ENCODE measurements around the gene ACSF3. TPM values are rescaled to one million over a fixed set of nuclear protein-coding genes. Genes with fewer than 3 reads are reported as not detected.
"Not testable (repeated sequence)": the region's sequence is repeated elsewhere in the genome, so short reads cannot be mapped to it uniquely, and the experiment has no call there.

ACSF3 gene
- polyA plus RNA-seq, 12 donors = 12.6 to 31.8 (median 15.3) TPM; not detected in 1

DNA sequence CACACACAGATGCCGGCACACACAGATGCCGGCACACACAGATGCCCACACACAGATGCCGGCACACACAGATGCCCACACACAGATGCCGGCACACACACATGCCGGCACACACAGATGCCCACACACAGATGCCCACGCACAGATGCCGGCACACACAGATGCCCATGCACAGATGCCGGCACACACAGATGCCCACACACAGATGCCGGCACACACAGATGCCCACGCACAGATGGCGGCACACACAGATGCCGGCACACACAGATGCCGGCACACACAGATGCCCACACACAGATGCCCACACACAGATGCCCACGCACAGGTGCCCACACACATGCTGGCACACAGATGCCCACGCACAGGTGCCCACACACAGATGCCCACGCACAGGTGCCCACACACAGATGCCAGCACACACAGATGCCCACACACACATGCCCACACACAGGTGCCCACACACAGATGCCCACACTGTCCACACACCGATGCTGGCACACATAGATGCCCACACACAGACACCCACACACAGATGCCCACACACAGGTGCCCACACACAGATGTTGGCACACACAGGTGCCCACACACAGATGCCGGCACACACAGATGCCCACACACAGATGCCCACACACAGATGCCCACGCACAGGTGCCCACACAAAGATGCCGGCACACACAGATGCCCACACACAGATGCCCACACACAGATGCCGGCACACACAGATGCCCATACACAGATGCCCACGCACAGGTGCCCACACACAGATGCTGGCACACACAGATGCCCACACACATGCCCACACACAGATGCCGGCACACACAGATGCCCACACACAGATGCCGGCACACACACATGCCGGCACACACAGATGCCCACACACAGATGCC lies 95.1 kb downstream of the ACSF3 start:
- DNase-seq = not testable (repeated sequence)

DNA sequence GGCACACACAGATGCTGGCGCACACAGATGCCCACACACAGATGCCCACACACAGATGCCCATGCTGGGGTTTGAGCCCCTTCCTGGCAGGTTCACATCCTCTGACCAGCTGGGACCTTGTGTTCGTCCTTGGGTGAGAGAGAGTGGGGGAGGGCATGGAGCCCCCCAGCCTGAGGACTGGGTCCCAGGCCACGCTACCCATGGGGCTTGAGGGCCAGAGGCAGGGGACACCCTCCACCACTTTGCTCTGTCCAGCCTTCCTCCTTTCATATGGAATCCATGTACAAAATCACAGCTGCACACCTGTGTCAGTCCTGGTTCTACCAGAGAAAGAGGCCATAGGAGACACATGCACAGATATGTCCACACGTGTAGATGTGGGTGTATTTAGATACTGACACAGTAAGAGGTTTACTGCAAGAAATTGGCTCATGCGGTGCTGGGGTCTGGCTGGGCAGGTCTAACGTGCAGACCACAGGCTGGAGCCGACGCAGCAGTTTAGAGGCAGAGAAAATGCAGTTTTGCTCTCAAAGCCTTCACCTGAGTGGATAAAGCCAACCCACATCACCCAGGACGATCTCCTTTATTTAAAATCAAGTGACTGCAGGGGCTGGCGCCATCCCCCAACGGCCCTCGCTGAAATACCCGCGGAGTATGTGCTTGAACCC lies 95.8 kb downstream of the ACSF3 start:
- DNase-seq = no peak

DNA sequence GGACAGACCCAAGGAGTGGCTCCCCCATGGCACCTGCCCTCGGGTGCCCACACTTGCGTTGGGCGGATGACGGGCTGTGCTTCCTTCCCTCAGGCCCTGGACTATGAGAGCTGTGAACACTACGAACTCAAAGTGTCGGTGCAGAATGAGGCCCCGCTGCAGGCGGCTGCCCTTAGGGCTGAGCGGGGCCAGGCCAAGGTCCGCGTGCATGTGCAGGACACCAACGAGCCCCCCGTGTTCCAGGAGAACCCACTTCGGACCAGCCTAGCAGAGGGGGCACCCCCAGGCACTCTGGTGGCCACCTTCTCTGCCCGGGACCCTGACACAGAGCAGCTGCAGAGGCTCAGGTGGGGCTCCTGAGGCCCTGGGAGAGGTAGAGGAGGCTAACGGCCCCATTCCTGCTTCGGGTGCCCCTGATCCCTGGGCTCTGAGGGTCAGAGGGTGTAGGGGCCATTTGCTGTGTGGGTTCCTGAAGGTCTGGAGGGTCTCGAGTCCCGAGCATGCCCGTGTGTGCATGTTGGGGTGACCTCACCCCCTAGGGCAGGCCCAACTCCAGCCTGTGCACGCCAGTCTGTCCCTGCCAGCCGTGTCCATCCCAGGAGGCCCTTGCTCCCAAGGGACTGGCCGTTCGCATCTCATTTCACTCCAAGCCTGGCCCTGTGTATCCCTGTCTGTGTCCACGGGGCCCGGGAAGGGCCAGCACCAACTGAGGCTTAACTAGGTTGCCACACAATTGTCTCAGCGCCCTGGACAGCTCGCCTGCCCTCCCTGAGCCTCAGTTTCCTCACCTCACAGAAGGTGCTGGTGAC lies 96.7 kb downstream of the ACSF3 start:
- DNase-seq = no peak

DNA sequence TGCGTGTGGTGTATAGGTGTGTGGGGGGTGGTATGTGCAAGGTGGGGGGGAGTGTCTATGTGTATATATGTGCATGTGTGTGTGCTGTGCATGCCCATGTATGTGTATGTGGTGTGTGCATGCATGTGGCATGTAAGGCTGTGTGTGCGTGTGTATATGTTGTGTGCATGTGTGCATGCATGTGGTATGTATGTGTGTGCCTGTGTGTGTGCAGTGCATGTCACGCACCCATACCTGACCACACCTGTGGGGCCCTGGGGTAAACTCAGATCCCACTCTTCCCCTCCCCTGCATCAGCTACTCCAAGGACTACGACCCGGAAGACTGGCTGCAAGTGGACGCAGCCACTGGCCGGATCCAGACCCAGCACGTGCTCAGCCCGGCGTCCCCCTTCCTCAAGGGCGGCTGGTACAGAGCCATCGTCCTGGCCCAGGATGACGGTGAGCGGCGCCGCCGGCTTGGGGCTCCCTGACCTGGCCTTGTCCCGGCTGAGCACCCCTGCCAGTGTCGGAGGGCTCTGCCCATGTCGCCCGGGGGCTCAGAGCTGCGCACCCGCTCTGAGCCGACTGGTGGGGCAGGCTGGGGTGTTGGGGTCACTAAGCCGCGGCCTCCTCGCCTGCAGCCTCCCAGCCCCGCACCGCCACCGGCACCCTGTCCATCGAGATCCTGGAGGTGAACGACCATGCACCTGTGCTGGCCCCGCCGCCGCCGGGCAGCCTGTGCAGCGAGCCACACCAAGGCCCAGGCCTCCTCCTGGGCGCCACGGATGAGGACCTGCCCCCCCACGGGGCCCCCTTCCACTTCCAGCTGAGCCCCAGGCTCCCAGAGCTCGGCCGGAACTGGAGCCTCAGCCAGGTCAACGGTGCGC lies 97.6 kb downstream of the ACSF3 start:
- no peak for DNase-seq

DNA sequence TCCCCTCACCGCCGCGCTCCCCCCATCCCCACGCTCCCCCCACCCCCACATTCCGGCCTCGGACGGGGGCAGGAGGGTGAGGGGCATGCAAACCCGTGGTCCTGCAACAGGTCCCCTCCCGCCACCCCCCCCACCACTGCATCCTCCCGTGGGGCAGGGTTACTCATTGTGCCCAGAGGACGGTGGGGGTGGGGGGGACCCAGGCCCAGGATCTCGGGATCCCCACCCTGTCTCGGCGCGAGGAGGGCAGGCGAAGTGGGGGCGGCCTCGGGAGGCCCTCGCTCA lies 98.2 kb downstream of the ACSF3 start:
- DNase-seq = no peak

DNA sequence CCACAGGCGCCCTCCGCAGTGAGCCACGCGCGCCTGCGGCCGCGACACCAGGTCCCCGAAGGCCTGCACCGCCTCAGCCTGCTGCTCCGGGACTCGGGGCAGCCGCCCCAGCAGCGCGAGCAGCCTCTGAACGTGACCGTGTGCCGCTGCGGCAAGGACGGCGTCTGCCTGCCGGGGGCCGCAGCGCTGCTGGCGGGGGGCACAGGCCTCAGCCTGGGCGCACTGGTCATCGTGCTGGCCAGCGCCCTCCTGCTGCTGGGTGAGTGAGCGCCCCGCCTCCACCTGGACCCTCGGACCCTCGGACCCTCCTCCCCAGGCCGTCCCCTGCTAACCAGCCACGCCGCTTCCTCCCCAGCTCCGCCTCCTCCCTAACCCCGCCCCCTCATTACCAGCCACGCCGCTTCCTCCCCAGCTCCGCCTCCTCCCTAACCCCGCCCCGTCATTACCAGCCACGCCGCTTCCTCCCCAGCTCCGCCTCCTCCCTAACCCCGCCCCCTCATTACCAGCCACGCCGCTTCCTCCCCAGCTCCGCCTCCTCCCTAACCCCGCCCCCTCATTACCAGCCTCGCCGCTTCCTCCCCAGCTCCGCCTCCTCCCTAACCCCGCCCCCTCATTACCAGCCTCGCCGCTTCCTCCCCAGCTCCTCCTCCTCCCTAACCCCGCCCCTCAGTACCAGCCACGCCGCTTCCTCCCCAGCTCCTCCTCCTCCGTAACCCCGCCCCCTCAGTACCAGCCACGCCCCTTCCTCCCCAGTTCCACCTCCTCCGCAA lies 98.7 kb downstream of the ACSF3 start:
- DNase-seq = not testable (repeated sequence)

DNA sequence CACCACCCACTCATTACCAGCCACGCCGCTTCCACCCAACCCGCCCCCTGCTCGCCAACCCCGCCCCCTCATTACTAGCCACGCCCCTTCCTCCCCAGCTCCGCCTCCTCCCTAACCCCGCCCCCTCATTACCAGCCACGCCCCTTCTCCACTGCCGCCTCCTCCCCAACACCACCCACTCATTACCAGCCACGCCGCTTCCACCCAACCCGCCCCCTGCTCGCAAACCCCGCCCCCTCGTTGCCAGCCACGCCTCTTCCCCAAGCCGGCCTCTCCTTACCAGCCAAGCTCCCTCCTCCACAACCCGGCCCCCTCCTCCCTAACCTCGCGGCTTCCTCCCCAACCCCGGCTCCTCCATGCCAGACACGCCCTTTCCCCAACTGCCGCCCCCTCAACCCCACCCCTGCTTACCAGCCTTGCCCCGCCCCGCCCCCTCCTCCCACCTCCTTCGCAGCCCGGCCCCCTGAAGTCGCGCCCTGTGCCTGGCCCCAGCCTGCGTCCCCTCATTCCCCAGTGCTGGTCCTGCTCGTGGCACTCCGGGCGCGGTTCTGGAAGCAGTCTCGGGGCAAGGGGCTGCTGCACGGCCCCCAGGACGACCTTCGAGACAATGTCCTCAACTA lies 99.4 kb downstream of the ACSF3 start:
- no peak for DNase-seq

DNA sequence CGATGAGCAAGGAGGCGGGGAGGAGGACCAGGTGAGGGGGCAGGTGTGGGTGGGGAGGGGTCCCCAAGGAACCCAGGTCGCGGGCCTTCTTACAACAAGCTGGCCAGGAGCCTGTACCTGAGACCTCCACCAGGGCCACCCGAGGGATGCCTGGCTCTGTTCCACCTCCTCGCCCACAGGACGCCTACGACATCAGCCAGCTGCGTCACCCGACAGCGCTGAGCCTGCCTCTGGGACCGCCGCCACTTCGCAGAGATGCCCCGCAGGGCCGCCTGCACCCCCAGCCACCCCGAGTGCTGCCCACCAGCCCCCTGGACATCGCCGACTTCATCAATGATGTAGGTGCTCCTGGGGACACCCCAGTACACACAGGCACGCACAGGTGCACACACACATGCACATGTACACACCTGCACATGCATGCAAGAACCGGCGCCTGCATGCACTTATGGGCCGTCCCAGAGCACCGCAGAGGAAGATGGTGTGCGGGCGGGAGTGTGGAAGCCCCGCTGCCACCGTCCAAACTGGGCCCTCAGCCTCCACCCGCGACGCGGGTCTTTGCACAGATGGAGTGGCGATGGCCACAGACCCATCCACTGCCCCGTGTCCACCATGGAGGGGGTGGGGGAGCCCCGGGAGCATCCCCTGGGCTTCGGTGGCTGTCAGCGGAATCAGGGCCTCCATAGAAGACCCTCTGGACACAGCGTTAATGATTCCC lies 100.1 kb downstream of the ACSF3 start:
- no peak for DNase-seq

DNA sequence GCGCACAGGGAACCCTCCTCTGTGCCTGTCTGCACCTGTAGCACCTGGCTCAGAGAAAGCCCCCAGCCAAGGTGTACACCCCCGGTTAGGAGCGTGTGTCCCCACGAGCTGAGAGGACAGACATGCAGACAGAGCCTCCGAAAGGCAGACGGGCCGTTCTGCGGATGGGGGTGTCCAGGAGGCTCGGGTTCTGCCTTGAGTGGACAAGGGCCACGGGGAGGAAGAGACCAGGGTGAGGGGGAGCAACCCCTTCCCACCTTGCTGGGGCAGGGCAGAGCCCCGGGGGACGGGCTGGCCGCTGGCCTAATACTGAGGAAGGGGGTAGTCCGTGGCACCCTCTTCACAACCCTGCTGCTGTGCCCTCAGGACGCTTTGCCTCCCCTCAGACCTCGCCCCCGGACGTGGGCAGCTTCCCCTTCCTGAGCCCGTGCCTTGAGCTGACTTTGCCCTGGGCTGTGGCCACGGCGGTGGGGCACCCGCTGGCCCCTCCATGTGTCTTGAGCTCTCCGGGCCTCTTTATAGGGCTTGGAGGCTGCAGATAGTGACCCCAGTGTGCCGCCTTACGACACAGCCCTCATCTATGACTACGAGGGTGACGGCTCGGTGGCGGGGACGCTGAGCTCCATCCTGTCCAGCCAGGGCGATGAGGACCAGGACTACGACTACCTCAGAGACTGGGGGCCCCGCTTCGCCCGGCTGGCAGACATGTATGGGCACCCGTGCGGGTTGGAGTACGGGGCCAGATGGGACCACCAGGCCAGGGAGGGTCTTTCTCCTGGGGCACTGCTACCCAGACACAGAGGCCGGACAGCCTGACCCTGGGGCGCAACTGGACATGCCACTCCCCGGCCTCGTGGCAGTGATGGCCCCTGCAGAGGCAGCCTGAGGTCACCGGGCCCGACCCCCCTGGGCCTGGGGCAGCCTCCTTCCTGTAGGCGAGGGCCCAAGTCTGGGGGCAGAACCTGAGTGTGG lies 101.0 kb downstream of the ACSF3 start:
- no peak for DNase-seq

DNA sequence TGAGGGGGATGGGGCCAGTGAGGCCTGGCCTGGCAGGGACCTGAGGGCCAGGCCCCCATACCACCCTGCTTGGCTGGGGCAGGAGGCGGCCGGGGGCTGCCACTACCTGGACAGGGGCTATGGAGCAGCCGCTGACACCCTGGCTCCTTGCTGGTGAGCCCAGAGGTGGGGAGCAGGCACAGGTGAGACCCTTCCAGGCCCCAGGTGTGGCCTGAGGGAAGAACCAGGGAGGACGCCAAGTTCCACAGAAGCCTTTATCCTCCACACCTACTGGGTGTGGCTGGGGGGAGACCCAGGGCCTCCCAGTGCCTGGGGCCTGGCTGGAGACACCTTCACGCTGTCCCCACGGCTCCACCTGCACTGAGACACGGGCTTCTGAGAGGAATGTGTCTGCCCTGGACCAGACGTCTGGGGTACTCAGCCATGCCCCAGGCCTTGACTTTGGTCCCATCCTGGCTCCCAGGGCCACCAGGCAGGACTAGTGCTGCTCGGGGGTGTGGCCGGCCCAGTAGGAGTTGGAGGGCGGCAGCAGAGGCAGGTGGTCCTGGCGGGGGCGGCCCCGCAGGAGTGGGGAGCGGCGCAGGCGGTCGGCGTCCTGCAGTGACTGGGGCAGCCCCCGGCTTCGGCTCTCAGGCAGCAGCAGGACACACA lies 102.0 kb downstream of the ACSF3 start:
- DNase-seq = no peak

DNA sequence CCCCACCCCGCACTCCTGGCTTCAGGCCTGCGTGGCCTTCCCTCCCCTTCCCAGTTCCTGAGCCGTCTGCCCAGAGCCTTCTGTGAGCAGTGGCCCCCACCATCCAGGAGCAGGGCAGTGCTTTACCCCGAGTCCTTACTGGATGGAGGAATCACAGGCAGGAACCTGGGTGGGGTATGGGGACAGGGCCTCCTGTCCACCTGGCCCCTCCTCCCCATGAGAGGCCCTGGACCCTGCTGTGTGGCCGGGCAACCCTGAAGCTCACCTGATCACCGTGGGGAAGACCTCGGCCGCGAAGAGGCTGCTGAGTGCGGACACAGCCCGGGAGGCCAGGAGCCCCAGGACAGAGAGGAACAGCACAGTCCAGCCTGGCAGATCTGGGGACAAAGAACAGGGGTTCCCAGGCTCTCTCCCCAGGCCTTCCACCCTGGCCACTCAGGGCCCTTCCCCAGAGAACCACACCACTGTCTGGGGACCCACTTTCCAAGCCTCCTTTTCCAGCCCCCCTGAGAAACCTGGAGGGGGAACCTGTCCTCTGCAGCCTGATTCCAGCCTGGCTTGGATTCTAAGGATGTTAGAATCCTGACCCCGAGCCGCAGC lies 103.5 kb downstream of the ACSF3 start:
- no peak for DNase-seq

DNA sequence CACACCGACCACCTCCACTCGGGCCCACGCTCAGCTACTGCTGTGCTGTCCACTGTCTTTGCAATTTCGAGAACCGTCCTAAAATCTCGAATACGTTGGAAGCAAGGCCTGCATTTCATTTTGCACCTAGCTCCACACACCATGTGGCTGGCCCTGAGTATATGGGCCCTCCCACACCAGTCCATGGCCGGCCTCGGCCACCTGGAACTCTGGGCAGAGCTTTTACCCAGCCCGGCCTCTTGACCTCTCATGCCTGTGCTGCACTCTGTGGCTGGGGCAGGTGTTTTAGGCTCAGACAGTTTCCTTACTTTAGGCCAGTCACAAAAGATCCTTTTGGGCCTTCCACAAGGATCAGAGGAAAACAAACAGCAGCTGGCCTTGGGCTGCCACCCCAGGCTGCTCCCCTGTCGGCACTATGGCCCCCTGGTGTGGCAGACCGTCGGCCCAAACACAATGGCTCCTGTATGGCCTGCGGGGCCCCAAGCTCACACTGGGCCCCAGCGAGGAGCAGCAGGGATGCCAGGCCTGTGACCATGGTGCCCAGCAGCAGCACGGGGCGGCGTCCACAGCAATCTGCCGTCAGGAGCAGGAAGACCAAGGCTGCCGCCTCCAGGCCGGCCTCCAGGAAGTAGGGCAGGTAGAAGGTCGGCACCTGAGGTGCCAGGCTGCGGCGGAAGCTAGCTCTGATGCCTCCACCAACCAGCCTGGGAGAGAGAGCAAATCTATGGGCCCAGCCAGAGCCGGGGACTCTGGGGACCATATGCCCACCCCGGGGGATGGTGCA lies 104.2 kb downstream of the ACSF3 start:
- no peak for DNase-seq

DNA sequence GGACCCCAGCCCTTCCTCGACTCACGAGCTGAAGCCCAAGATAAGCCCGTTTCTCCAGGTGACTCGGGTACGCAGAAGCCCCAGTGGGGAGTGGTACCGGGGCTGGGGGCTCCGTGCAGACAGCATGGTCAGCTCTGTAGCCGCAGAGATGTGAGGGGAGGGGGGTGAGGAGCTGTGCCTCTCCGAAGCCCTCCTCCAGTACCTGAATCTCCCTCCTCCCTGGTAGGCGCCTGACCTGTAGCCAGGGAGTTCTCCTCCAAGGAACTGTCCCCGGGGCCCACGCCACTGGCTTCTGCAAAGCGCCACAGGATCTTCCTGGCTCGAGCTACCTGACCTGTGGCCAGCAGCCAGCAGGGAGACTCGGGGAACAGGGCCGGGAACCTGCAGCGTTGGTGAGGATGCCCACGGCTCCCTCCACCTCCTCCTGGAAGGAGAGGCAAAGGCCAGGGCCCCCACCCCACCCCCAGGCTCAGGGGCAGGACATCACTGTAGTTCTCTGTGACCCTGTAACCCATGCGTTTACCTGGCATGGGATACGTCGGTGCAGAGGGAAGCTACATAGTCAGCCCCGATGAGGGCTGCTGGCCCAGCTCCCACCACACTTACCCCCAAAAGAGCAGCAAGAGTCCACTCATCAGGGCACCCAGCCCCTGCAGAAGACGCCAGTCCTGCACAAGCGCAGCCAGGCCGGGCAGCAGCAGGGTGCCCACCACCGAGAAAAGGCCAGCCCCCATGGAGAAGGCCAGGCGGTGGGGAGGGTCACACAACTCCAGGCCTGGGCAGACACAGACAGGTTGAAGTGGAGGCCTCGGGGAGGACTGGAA lies 105.0 kb downstream of the ACSF3 start:
- DNase-seq = no peak

DNA sequence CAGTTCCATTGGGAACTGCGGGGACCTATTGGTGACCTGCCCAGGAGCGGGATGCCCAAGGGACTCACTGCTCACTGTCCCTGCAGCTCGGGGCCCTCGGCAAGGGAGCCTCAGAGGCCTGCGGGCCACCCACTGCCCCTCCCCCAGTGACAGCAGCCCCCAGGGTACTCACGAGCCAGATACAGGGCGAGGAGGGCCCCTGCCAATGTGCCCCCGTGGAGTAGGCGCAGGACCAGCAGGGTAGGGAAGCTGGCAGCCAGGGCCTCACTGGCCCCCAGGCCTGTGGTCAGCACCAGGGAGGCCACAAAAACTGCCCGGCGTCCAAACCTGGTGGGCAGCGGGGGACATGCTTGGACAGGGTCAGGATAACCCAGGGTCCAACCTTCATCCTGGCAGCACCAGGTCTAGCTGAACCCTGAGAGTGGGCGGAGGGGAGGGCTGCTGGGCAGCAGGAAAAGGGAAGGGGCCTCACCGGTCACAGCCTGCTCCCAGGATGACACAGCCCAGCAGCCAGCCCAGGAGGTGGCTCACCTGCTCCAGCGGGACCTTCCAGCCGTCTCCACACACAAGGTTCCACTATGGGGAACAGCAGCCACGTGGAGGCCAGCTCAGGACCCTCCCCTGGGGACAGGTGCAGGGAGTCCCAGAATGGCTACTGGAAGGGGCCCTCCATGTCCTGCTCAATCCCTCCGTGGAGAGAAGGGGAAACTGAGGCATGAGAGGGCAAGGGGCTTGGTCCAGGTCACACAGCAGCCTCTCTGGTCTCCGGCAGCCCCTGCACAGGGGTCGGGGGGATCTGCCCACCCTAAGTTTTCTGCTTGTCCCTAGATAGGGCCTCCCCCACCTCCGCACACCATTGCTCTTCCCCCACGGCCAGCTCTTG lies 105.8 kb downstream of the ACSF3 start:
- no peak for DNase-seq

Measured in muscle of arm (tissue), 12 donors.